Left lung (tissue), 10 donors: ENCODE results near the gene ZBTB45. TPM values are rescaled to one million over a fixed set of nuclear protein-coding genes. Genes with fewer than 3 reads are reported as not detected.

Experiments used
- ATAC-seq: fragments of 200-7000 bp; cut with Tn5 transposase; one replicate; pipeline ENCODE4 v1.9.1; 2020; ENCODE audit warnings: moderate library complexity
- DNase-seq, 4 donors: peaks; one replicate each; pipeline ENCODE4 v3.0.0-alpha.2; 2013 to 2020
- H3K27ac ChIP-seq, 2 donors: fragments of 200-600 bp; sonication (generic) in 1 of 2; one replicate each; pipeline versions ENCODE4 v1.5.0 to v1.8.0; 2020 to 2021
- H3K27me3 ChIP-seq, 2 donors: fragments of 200-600 bp; sonication (generic) in 1 of 2; one replicate each; pipeline versions ENCODE4 v1.5.0 to v1.8.0; 2020 to 2021
- H3K36me3 ChIP-seq, 2 donors: fragments of 200-600 bp; sonication (generic) in 1 of 2; one replicate each; pipeline versions ENCODE4 v1.5.0 to v1.8.0; 2020 to 2021
- H3K4me1 ChIP-seq, 2 donors: fragments of 200-600 bp; one replicate each; pipeline ENCODE4 v1.8.0; 2021
- H3K4me3 ChIP-seq, 2 donors: fragments of 200-600 bp; sonication (generic) in 1 of 2; one replicate each; pipeline versions ENCODE4 v1.5.0 to v1.8.0; 2020 to 2021; ENCODE audit warnings: mild to moderate bottlenecking in 1 of 2
- H3K9me3 ChIP-seq, 2 donors: fragments of 200-600 bp; sonication (generic) in 1 of 2; one replicate each; pipeline versions ENCODE4 v1.5.0 to v1.8.0; 2020 to 2021
- intact Hi-C, 2 donors: fragments of 100-400 bp; cut with DNase I; formaldehyde crosslinking; loops; one replicate each; pipeline versions ENCODE4 v1.11.2 to v1.14.2; 2022
- polyA plus RNA-seq, 6 donors: library from polyadenylated mRNA; unstranded; fragments of 120-200 nt; gene quantifications; one replicate each; pipeline ENCODE4 v1.2.1, GENCODE V29; 2013; ENCODE audit not compliant: insufficient read length in 6 of 6
- total RNA-seq, 2 donors: library from RNA; stranded (reverse); fragmentation: NEBNext Ultra II Directional; extraction: Animal tissue kit (Norgen Biotek cat#: 25700); gene quantifications; one replicate each; pipeline ENCODE4 v1.2.1, GENCODE V29; 2021
- TF ChIP-seq, protein P1 (sequence below), 2 donors: fragments of 200-600 bp; sonication (generic) in 1 of 2; IDR thresholded peaks; one replicate each; pipeline versions ENCODE4 v1.5.0 to v1.8.0; 2021; ENCODE audit warnings: antibody characterized with exemption in 2 of 2
- donor health status: DM: no; HTN: yes; CAD: no.
- donor health status: DM: no; HTN: no; CAD: no.

ZBTB45 gene
- total and polyA plus RNA-seq, 8 donors, result 7.8 to 17.7 (median 12.0) TPM

DNA sequence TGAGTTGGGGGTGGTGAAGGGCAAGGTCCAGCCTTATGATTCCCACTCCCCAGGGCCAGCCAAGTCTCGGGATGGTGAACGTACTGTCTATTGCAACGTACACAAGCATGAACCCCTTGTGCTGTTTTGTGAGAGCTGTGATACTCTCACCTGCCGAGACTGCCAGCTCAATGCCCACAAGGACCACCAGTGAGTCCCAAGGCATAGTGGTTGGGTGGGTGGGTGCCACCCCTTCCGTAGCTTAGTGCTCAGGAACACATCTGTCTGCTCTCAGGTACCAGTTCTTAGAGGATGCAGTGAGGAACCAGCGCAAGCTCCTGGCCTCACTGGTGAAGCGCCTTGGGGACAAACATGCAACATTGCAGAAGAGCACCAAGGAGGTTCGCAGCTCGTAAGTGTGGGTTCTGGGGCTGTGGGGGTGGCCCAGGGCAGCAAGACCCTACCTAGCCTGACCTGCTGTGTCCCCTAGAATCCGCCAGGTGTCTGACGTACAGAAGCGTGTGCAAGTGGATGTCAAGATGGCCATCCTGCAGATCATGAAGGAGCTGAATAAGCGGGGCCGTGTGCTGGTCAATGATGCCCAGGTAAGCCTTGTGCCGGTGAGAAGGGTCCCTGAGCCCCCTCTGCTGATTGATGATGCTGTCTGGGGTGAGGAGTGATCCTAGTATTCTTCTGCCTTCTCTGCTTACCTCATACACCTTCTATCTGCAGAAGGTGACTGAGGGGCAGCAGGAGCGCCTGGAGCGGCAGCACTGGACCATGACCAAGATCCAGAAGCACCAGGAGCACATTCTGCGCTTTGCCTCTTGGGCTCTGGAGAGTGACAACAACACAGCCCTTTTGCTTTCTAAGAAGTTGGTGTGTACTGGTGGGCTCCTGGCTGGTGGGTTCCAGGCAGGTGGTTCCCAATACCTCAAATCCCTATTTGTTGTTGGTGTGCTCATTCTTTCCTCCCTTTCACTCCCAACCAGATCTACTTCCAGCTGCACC, 28.0 kb upstream of the ZBTB45 start:
- intact Hi-C loops, result no loop called here
- Histone ChIP-seq H3K27me3 (no peaks in the 10 kb centered on the region), H3K27ac (no peak overlapping the region), H3K4me3 (no peak overlapping the region), H3K36me3 (peaks cover 0 to 64% of the 10 kb centered on the region in 2 donors), H3K4me1 (peaks cover 12 to 32% of the 10 kb centered on the region in 2 donors), H3K9me3 (no peaks in the 10 kb centered on the region)
- ATAC-seq (no peak), DNase-seq (no peak)
- TF ChIP-seq, protein P1, sequence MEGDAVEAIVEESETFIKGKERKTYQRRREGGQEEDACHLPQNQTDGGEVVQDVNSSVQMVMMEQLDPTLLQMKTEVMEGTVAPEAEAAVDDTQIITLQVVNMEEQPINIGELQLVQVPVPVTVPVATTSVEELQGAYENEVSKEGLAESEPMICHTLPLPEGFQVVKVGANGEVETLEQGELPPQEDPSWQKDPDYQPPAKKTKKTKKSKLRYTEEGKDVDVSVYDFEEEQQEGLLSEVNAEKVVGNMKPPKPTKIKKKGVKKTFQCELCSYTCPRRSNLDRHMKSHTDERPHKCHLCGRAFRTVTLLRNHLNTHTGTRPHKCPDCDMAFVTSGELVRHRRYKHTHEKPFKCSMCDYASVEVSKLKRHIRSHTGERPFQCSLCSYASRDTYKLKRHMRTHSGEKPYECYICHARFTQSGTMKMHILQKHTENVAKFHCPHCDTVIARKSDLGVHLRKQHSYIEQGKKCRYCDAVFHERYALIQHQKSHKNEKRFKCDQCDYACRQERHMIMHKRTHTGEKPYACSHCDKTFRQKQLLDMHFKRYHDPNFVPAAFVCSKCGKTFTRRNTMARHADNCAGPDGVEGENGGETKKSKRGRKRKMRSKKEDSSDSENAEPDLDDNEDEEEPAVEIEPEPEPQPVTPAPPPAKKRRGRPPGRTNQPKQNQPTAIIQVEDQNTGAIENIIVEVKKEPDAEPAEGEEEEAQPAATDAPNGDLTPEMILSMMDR (IDR thresholded peaks at IDR 0.05), result no peak

- DNase-seq (no peak), ATAC-seq (no peak)
- Histone ChIP-seq H3K27me3 (no peaks in the 10 kb centered on the region), H3K4me1 (peaks cover 12 to 32% of the 10 kb centered on the region in 2 donors), H3K9me3 (no peaks in the 10 kb centered on the region), H3K4me3 (peak overlapping the region; percentile 85 to 96), H3K27ac (peak overlapping the region in 1 of 2 donors; percentile 100), H3K36me3 (peaks cover 0 to 49% of the 10 kb centered on the region in 2 donors)
- intact Hi-C loops, result no loop called here
- TF ChIP-seq, protein P1 (IDR thresholded peaks at IDR 0.05), result no peak
Measured at GRCh38 chr19:58546019-58546530, 26.5 kb upstream of the ZBTB45 start.

GRCh38 chr19:58545286-58546018, 25.8 kb upstream of the ZBTB45 start:
- TF ChIP-seq, protein P1 (IDR thresholded peaks at IDR 0.05), result no peak
- Histone ChIP-seq H3K9me3 (no peaks in the 10 kb centered on the region), H3K27me3 (no peaks in the 10 kb centered on the region), H3K36me3 (peaks cover 0 to 43% of the 10 kb centered on the region in 2 donors), H3K4me3 (peak overlapping the region; percentile 85 to 96), H3K27ac (peak overlapping the region; percentile 95 to 100), H3K4me1 (peaks cover 12 to 32% of the 10 kb centered on the region in 2 donors)
- DNase-seq, result no peak
- ATAC-seq, result no peak
- intact Hi-C loops, result no loop called here

DNA sequence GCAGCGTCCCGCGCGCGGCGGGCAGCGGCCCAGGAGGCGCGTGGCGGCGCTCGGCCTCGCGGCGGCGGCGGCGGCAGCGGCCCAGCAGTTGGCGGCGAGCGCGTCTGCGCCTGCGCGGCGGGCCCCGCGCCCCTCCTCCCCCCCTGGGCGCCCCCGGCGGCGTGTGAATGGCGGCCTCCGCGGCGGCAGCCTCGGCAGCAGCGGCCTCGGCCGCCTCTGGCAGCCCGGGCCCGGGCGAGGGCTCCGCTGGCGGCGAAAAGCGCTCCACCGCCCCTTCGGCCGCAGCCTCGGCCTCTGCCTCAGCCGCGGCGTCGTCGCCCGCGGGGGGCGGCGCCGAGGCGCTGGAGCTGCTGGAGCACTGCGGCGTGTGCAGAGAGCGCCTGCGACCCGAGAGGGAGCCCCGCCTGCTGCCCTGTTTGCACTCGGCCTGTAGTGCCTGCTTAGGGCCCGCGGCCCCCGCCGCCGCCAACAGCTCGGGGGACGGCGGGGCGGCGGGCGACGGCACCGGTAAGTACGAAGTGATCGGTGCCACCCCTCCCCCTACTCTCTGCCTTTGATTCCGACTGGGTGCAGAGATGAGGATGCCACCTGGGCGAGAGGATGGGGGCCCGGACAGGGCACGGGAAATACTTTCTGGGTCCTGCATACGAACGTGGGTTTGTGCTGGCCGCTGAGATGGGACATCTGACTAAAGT, 25.1 kb upstream of the ZBTB45 start:
- Histone ChIP-seq H3K27me3 (no peaks in the 10 kb centered on the region), H3K36me3 (peaks cover 0 to 36% of the 10 kb centered on the region in 2 donors), H3K4me1 (peaks cover 12 to 32% of the 10 kb centered on the region in 2 donors), H3K4me3 (peak overlapping the region; percentile 85 to 96), H3K27ac (peak overlapping the region; percentile 95 to 100), H3K9me3 (no peaks in the 10 kb centered on the region)
- ATAC-seq, result peak; percentile 16
- intact Hi-C loops, result no loop called here
- peak in 1 of 4 donors; percentile 83 for DNase-seq
- TF ChIP-seq, protein P1 (IDR thresholded peaks at IDR 0.05), result no peak
